CD4-positive, alpha-beta T cell treated with Interleukin-4 for 4 hours (primary cell): ENCODE measurements around the gene CTRB1.
"Not testable (repeated sequence)": the region's sequence is repeated elsewhere in the genome, so short reads cannot be mapped to it uniquely, and the experiment has no call there.

Experiments
- DNase-seq: peaks from one replicate; pipeline ENCODE4 v3.0.0-alpha.2; 2020

CTRB1 gene

DNA sequence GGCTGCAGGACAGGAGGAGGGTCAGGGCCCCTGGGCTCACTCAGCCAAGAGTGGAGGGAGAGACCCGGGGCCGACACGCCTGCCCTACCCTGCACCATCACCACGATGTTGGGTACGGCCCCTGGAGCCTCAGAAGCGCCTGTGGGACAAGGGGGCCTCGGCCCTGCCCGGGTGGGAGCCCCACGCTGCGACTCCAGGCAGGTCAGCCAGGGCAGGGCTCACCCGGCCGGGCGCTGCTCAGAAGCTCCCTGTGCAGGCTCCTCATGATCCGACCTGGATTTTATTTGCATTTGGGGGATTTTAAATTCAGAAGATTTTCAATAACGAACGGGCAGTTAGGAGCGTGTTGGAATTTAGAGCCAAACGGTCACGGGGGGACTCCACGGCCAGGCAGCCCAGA, 13.9 kb upstream of the CTRB1 start:
- DNase-seq = not testable (repeated sequence)

DNA sequence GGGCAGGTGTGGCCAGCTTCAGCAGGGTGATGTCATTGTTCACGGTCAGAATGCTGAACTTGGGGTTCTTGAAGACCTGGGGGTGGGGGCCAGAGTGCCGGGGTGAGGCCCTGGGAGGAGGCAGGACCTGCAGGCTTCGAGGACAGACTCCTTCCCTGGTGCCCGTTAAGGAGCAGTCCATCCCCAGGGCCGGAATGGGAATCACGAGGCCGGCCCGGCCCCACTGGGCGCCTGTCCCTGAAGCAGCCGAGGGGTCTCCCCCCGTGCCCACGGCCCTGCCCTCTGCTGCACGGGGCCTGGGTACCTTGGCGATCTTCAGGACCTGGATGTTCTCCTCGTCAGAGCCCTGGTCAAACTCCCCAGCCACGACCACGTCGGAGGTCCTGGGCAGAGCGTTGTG, 13.3 kb upstream of the CTRB1 start:
- DNase-seq = not testable (repeated sequence)

DNA sequence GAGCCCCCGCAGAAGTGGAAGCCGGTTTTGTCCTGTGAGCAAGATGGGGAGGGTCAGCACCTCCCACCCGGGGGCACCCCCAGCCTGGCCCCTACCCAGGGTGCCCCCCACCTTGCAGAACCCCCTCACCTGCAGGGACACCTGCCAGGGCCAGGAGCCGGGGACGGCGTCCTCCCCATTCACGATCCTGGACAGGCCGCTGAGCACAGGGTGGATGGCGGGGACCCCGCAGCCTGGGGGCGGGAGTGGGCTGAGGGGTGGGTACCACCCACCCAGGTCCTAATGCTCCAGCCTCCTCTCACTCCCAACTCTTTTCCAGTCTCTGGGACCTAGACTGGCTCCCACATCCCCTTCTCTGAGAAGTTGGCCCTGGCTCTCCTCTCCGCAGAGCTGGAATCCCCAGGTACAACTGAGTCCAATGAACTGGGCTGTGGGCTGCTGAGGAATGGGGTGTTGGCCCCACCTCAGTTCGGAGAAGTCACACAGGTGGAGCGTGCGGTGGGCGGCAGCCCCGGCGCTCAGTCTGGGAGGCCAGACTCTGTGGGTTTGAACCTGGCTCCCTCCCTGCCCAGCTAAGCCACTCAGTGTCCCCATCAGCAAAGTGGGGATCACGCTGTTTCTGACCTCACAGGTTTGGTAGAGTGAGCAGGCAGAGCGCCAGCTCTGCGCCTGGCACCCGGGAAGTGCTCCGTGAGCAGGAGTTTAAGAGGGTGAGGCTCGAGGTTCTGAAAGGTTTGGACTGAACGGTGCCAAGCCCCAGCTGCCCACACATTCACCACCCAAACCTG, 12.6 kb upstream of the CTRB1 start:
- not testable (repeated sequence) for DNase-seq

DNA sequence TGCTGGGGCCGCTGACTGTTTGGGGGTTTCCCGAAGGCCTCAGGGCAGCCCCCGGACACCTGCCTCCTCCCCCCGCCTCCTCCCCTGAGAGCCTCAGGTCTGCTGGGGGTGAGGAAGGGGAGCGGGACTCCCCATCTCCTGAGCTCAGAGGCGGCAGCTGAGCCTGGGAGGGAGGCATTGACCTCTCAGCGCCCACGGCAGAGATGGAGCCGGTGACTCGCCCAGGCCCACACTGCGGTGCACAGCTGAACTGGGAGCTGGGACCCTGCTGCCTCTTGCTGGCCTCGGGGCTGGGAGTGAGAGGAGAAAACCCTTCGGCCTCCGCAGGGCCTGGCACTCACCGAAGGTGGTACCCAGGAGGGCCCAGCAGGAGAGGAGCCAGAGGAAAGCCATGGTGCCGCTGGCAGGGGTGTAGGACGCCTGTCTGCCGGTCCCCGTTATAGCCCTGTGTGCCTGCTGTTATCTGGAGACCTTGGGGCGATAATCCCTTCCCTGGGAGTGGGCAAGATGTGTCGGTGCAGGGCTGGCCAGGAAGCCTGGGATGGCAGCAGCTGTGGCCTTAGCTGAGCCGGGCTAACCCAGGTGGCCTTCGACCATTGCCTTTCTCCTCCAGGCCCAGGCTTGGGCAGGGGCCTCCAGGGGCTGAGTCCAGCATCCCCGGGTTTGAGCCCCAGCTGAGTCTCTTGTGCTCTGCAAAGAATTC, 11.9 kb upstream of the CTRB1 start, which contains the start of gene CTRB2:
TSS of gene CTRB2 (minus strand) at position 413 of the 703 bp plus-strand sequence. CDS start at position 393, 20 bp downstream.
- DNase-seq = no peak

DNA sequence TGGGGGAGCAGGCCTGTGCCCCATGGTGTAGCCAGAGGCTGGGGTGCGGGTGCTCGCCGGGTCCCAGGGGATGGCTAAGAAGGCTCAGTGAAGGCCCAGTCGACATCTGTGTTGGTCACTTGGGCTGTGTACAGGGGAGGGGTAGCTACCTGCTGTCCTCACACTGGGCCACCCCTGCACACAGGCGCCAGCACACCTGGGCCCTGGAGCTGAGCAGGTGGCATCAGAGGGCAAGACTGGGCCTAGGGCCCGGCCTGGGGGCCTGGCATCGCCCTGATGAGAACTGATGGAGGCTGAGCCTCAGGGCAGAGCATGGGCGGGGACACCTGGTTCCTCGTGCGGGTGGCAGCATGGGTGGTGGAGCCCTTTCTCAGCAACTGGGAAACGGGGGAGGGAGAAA, 11.0 kb upstream of the CTRB1 start:
- no peak for DNase-seq

DNA sequence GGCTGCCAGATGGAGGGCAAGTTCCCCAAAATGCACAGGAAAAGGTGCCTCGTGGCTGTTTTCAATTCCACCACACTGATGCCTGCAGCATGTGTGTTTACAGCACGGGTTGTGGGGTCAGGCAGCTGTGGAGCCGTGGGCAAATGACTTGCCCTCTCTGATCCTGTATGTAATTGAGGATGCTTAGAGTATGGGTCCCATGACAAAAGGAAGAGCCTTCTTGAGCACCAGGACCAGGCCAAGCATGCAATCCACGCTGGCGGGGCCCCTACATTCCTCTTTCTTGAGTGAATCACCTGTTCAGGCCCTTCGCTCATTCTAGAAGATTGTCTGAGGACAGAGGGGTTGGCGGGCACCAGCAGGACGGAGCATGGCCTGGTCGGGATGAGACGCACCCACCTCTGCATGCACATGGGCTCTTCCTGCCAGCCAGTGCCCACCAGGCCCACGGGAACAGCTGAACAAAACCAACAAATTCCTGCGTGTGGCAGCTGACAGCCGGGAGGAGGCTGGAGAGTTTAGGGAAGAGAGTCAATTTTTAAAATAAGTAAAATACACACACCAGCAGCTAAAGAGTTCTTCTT, 10.5 kb upstream of the CTRB1 start:
- DNase-seq = no peak

DNA sequence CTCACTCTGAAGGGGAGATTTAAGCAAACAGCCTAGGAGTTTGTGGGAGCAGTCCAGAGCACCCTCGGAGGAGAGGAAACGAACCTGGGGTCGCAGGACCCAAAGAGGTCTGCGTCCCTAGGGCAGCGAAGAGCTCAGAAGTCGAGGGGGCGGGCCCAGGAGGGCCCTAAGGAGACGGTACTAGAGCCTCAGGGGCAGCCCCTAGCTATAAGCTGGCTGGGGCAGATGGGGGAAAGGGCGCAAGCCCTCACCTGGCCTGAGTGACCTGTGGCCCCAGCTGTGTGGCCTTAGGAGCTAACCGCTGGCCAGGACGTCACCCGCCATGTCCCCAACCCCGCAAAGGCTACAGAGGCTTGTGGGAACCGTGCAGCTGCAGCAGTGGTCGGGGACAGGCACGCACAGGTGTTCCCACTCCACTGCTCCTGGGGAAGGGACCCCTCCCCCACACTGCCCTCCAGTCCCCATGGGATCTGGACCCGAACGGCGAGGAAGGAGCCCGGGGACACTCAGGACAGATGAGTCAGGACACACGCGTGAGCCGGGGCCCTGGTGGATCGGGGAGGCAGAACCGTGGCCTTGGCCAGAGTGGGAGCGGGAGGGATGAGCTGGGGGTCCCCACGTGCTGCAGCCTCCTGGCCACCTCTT, 9.8 kb upstream of the CTRB1 start:
- DNase-seq = no peak

DNA sequence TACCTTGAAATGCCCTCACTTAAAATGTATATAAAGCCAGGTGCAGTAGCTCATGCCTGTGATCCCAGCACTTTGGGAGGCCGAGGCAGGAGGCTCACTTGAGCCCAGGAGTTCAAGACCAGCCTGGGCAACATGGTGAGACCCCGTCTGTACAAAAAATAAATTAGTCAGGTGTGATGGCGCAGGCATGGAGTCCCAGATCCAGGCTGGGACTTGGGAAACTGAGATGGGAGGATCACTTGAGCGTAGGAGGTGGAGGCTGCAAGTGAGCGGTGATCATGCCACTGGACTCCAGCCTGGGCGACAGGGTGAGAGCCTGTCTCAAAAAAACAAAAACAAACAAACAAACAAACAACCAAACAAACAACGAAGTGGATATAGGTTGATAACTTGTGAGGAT, 9.3 kb upstream of the CTRB1 start:
- DNase-seq = not testable (repeated sequence)

DNA sequence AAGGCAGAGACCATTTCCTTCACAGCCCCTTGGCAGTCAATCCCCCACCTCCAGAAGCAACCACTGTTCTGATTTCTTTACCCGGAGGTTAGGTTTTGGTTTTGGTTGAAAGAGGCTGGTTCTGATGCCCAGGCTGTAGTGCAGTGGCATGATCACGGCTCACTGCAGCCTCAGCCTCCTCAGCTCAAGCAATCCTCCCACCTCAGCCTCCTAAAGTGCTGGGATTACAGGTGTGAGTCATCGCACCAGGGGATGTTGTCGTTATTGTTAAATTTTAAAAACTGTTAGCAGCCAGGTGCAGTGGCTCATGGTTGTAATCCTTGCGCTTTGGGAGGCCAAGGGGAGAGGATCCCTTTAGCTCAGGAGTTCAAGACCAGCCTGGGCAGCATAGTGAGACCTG, 8.8 kb upstream of the CTRB1 start:
- DNase-seq = no peak

DNA sequence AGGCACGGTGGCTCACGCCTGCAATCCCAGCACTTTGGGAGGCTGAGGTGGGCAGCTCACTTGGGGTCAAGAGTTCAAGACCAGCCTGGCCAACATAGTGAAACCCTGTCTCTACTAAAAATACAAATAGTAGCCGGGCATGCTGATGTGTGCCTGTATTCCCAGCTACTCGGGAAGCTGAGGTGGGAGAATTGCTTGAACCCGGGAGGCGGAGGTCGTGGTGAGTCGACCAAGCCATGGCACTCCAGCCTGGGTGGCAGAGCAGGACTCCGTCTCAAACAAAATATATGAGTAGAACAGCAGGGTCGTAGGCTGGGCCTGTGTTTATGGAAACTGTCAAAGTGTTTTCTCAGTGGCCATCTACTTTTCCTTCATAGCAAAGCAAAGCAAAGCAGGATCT, 7.5 kb upstream of the CTRB1 start:
- not testable (repeated sequence) for DNase-seq

DNA sequence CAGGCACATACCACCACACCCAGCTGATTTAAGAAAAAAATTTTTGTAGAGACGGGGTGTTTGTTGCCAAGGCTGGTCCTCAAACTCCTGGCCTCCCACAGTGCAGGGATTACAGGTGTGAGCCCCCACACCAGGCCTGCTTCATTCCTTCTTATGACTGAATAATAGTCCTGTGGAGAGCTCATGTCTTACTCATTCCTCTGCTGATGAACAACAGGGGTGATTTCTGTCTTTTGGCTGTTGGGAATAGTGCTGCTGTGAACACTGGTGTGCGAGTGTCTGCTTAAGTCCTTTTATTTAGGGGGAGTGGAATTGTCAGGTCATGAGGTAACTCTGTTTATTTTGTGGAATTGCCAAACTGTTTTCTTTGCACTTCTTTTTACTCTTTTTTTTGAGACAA, 2.7 kb upstream of the CTRB1 start:
- no peak for DNase-seq

DNA sequence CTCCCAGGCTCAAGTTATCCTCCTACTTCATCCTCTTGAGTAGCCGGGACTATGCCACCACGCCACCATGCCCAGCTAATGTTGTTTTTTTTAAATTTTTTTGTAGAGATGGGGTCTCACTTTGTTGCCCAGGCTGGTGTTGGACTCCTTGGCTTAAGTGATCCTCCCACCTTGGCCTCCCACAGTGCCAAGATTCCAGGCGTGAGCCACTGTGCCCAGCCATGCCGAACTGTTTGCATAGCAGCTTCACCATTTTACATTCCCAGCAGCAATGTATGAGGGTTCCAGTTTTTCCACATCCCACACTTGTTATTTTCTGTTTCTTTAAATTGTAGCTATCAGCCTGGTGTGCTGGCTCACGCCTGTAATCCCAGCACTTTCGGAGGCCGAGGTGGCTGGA, 2.2 kb upstream of the CTRB1 start:
- no peak for DNase-seq

DNA sequence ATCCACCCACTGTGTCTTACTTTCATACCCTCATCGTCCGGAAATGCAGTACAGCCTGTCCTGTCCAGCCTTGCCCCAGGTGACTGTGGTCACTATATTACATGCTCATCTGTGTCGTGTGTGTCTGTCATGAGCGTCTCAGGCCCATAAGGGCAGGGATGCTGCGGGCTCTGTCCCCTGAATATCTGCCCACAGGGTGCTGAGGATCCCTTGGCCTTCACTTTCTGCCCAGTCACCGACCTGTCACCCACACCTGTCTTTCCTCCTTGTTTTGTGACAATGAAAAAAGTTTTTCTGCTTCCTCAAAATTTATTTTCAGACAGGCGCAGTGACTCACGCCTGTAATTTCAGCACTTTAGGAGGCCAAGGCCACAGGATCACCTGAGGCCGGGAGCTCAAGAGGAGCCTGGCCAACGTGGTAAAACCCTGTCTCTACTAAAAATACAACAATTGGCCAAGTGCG, 1.4 kb upstream of the CTRB1 start:
- DNase-seq = no peak

DNA sequence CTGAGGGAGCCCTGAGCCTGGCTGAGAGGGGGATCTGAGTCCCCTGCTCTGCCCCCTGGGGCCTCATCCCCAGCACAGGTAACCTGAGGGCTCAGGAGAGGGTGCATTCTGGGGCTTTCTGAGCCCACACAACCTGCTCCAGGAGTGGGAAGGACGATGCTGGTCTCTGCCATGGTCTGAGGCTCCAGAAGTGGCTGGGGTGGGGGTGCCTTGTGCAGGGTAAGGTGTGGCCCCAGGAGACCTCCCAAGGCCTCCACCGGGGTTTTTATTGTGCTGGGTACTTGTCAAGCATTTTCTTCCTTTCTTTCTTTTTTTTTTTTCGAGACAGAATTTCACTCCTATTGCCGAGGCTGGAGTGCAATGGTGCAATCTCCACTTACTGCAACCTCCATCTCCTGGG, 300 bp downstream of the CTRB1 start:
- DNase-seq = no peak

DNA sequence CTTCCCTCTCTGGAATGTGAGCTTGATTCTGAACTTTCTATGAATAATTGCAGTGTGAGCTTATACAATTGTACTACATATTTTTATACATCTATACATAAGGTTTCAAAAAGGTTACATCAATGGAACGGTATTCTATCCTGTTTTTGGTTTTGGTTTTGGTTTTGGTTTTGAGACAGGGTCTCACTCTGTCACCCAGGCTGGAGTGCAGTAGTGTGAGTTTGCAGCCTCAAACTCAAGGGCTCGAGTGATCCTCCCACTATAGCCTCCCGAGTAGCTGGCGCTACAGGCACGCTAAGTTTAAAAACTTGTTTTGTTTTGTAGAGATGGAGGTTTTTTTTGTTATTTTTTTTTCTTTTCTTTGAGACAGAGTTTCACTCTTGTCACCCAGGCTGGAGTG, 1.1 kb downstream of the CTRB1 start:
- peak; percentile 5 for DNase-seq

DNA sequence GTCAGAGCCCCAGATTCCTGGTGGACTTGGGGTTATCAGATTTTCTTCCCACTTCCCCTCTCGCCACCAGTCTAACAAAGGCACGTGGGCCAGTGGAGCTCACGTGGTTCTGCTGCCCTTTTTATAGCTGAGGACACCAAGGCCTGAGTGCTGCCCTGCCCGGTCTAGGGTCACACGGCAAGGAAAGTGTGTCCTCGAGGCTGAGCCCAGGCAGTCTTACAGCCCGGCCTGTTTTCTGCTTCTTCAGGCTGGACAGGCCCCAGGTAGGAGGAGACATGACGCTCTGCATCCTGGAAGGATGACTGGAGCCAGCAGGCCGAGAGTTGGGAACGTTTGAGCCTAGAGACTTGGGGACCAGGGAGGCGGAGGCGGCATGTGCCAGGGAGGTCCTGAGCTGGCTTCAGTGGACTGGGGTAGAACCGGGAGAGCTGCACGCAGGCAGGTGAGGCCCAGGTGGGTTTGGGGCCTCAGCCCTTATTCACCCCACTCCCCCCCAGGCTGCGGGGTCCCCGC, 3.5 kb downstream of the CTRB1 start:
- no peak for DNase-seq

DNA sequence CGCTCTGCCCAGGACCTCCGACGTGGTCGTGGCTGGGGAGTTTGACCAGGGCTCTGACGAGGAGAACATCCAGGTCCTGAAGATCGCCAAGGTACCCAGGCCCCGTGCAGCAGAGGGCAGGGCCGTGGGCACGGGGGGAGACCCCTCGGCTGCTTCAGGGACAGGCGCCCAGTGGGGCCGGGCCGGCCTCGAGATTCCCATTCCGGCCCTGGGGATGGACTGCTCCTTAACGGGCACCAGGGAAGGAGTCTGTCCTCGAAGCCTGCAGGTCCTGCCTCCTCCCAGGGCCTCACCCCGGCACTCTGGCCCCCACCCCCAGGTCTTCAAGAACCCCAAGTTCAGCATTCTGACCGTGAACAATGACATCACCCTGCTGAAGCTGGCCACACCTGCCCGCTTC, 4.3 kb downstream of the CTRB1 start:
- DNase-seq = not testable (repeated sequence)

DNA sequence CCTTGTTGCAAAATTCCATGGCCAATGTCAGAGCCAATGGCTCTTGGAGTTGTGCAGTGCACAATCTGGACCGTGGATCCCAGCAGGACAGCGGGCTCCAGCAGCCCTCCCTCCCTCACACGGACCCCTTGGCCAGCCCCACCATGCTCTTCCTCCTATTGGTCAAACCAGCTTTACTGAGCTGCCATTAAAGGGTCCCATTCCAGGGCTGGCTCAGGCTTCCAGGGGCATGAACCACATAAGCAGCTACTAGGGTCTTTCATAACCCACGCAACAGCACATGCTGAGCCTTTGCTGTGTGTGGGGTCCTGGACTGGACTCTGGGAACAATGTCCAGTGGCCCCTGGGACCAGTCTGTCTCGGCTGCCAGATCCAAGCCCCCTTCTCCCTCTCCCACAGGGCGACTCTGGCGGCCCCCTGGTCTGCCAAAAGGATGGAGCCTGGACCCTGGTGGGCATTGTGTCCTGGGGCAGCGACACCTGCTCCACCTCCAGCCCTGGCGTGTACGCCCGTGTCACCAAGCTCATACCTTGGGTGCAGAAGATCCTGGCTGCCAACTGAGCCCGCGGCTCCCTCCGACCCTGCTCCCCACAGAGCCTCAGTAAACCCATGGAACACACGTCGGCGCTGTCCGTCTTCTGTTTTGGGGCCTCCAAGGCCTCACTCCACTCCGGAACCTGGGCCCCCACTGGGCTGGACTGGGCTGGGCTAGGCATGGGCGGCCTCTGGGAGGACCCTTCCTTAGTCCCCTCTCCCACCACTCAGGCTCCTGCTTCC, 5.7 kb downstream of the CTRB1 start:
- DNase-seq = no peak

DNA sequence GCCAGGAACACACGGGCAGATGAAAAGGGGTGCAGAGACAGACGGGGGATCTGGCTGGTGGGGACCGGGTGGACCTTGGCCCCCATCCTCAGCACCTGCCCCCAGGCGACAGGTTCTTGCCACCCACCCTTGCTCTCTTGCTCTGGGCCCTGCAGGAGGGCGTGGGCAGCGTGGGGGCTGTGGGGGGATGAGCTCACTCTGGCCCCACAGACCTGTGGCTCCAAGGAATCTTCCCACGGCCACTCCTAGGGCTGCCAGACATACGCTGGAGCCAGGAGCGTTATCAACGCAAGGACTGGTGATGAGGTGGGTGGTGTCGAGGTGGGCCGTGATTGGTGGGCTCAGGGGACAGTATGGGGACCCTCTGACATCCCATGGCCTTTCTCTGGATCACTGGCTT, 6.3 kb downstream of the CTRB1 start:
- DNase-seq = no peak

DNA sequence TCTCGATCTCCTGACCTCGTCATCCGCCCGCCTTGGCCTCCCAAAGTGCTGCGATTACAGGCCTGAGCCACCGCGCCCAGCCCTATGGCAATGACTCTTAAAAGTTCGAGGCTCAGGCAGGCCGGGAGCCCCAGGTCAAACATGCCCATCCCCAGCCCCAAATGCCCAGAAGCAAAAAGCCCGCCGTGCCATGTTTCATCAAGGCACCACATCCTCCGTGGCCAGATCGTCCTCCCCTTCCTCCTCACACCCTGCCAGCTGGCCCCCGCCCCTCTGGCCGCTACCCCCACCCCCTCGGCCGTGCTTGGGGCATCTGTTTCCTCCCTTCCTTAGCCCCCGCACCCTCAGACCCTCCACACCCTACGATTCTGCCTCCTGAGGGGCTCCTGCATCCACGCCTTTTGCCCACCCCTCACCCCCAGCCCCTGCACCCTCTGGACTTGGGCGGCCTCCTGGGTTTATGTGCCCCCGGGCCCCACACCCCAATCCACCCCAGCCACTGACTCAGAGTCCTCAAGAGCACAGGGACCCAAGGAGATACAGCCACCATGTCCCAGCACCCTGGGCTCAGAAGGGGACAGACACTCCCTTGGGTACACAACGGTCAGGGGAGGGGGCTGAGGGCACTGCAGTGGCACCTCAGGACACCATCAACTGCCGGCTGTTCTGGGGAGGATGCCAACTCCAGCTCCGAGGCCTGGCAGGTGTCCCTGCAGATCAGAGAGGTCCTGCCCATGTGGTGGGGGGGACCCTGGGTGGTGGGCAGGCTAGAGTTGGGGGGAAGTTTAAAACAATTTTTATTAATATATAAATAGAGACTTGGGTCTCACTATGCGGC, 7.1 kb downstream of the CTRB1 start:
- DNase-seq = no peak
